Esophagus squamous epithelium (tissue), 4 donors: ENCODE results near the gene NHLRC2.

ENCODE experiments used
- CTCF ChIP-seq, 6 experiments: fragments of 450-650 bp in 4 of 6; fragments of 200-600 bp in 2 of 6; sonication (generic) in 2 of 6; IDR thresholded peaks; one replicate each; pipeline ENCODE4 v1.5.1; 2016 to 2019; ENCODE audit warnings: antibody characterized with exemption in 6 of 6, mild to moderate bottlenecking in 4 of 6, moderate library complexity in 4 of 6
- POLR2A ChIP-seq, 4 donors: fragments of 450-650 bp; IDR thresholded peaks; one replicate each; pipeline ENCODE4 v1.6.1; 2017; ENCODE audit warnings: antibody characterized with exemption in 4 of 4, mild to moderate bottlenecking in 4 of 4, moderate library complexity in 3 of 4

- TF ChIP-seq CTCF (IDR thresholded peaks at IDR 0.05): no peak
- TF ChIP-seq POLR2A (IDR thresholded peaks at IDR 0.05): no peak
Measured at GRCh38 chr10:113924186-113924585, 69.7 kb downstream of the NHLRC2 start.
